GM13976 (cell line): ENCODE data around the gene OR4Q2.

Experiments used
- DNase-seq: peaks from one replicate; pipeline ENCODE4 v3.0.0; 2012; ENCODE audit warnings: low spot score
- in situ Hi-C: fragments of 300-500 bp; cut with MboI; formaldehyde crosslinking; loops from one replicate; pipeline ENCODE4 v1.12.0; 2022; ENCODE audit warnings: low sequenced_read_pairs, mixed read lengths, inconsistent platforms; ENCODE audit not compliant: unreplicated experiment
- TF ChIP-seq, protein P1 (sequence below): IDR thresholded peaks from 2 replicates; pipeline ENCODE4 v1.5.1; 2012; ENCODE audit warnings: borderline replicate concordance, mild to moderate bottlenecking; ENCODE audit not compliant: insufficient read depth; ENCODE audit errors: extremely low read depth, missing control alignments, control extremely low read depth

Gene OR4Q2

DNA sequence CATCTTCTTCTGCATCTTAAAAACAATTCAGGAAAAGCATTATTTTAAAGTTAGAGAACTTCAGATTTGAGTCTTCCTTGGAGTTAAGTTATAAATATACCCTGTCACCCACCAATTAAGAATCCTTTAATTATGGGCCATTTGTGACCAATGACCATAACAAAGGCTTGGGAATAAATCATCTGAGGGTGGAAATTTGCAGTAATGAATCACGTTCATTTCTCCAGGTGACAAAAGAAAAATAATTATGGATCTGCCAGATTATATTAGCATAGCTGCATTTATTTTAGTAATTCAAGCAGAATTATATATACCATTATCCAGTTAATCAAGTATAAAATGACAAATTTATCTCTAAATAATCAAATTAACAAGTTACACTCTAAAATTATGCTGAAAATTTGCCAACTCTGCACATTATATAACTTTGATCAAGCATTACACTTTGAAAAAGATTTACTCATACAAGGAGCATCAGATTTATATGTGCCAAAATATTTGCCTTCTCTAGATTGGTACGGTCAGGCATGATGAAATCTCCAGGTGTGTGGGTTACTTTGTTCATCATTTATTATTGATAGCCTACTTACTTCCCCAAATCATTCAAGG lies 17.4 kb downstream of the OR4Q2 start, which contains the start of gene OR4K14:
Gene OR4K14, minus strand, starts transcription at position 51 of the 609 bp plus-strand sequence. CDS start 4,114 bp downstream, outside the sequence.
- TF ChIP-seq, protein P1, sequence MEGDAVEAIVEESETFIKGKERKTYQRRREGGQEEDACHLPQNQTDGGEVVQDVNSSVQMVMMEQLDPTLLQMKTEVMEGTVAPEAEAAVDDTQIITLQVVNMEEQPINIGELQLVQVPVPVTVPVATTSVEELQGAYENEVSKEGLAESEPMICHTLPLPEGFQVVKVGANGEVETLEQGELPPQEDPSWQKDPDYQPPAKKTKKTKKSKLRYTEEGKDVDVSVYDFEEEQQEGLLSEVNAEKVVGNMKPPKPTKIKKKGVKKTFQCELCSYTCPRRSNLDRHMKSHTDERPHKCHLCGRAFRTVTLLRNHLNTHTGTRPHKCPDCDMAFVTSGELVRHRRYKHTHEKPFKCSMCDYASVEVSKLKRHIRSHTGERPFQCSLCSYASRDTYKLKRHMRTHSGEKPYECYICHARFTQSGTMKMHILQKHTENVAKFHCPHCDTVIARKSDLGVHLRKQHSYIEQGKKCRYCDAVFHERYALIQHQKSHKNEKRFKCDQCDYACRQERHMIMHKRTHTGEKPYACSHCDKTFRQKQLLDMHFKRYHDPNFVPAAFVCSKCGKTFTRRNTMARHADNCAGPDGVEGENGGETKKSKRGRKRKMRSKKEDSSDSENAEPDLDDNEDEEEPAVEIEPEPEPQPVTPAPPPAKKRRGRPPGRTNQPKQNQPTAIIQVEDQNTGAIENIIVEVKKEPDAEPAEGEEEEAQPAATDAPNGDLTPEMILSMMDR = no peak
- no peak for DNase-seq
- in situ Hi-C loops = no loop called here

DNA sequence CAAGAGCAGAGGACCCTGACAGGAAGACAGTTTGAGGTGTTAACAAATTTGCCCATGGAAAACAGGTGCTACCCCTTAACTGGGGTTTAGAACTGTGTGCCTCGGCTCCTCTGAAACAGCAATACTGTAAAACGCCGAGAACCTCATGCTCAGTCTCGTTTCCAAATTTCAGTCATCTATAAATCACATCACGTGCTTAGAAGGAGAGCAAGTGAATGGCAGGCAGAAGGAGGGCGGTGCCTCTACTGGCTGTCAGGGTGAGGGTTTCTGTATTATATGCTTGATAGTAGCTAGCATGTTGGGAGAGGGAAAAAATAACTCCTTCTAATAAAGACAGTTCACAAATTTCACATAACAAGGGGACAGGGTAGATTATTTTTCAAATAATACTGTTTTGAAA lies 29.1 kb downstream of the OR4Q2 start:
- in situ Hi-C loops = no loop called here
- DNase-seq = no peak
- TF ChIP-seq, protein P1 = no peak

DNA sequence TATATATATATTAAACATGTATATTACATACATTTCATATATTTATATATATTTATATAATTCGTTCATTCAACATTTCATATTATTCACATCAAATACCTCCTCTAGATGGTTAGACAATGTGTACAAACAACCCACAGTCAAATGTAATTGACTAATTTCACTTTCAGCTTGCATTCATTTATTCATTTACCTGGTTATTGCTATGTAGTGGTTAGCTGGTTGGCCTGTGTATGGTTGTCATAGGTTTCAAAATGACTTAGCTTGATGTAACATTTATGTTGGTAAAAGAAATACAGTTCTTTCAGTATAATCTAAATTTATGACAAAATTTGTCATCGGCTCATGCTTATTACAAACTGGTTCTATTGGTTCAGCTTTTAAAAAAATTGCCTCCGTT lies 33.5 kb downstream of the OR4Q2 start:
- no peak for DNase-seq
- TF ChIP-seq, protein P1 = no peak
- in situ Hi-C loops = no loop called here

DNA sequence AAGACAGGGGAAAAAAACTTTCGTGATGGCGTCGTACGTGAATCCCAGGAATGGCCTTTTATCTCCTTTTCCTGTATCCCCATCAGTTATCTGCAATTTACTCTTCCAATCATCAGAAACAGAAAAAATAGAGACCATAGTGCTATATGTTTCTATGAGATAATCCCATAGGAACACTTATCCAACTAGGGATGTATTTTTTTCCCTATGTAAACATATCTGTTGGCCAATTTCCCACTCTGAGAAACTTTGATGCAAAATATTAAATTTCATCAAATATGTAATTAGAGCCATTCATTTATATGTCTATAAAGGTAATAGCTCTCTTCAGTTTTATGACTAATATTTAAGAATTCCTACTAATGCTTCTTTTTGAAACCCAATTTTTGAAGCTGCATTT lies 34.0 kb downstream of the OR4Q2 start, which contains the start of gene OR4K13:
Gene OR4K13, minus strand, starts transcription at position 101 of the 400 bp plus-strand sequence. CDS start 1,280 bp downstream, outside the sequence.
- in situ Hi-C loops = no loop called here
- TF ChIP-seq, protein P1 = no peak
- no peak for DNase-seq

DNA sequence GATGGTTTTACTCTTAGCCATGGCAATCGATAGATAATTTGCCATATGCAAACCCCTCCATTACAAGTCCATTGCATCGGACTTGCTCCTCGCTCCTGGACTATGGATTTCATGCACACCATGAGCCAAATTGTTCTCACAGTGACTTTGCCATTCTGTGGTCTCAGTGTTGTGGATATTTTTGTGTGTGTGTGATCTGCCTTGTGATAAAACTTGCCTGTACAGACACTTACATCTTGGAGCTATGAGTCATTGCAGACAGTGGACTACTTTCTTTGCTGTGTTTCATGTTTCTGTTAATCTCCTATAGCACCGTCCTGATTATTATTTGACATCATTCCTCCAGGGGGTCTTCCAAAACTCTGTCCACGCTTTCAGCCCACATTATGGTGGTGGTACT lies 42.3 kb downstream of the OR4Q2 start:
- no peak for DNase-seq
- TF ChIP-seq, protein P1 = no peak
- in situ Hi-C loops = no loop called here

DNA sequence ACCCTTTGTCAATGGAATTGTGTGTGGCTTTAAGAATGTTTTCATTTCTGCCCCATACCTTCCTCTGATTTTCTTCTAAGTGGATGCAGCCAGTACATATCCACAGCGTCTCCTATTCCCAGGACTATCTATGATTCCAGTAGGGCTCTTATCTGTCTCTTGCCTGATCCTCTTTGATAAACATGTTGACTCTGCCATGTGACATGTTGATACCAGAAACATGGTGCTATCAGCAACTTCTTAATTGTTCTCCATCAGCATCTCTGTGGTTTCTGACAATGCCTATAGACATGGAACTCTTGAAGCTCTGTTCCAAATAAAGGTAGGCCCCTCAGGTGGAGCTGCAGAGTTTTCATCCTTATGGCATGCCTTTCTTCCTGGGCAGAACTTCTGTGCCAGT lies 46.2 kb downstream of the OR4Q2 start:
- in situ Hi-C loops = no loop called here
- TF ChIP-seq, protein P1 = no peak
- DNase-seq = no peak
